GM03348 (cell line): Measurements from ENCODE around the gene PARP14.
"Not testable (repeated sequence)": the region's sequence is repeated elsewhere in the genome, so short reads cannot be mapped to it uniquely, and the experiment has no call there.

Experiments
- DNase-seq: peaks from one replicate; pipeline ENCODE4 v3.0.0; 2012; ENCODE audit warnings: low spot score

PARP14 gene

GRCh38 chr3:122677216-122677615 is 3.4 kb upstream of the PARP14 start:
- no peak for DNase-seq

GRCh38 chr3:122678506-122678905 is 2.1 kb upstream of the PARP14 start:
- DNase-seq = no peak

- DNase-seq = peak; percentile 73
These were observed 1.4 kb upstream of the PARP14 start for GRCh38 chr3:122679085-122679881.

- DNase-seq = no peak
These were observed 661 bp upstream of the PARP14 start for GRCh38 chr3:122679882-122680474.

GRCh38 chr3:122681284-122681973 is 790 bp downstream of the PARP14 start:
- no peak for DNase-seq

- no peak for DNase-seq
These were observed 1.4 kb downstream of the PARP14 start for GRCh38 chr3:122681974-122682409.

- DNase-seq = not testable (repeated sequence)
These were observed 2.3 kb downstream of the PARP14 start for GRCh38 chr3:122682778-122683411.

GRCh38 chr3:122687298-122687697 is 6.7 kb downstream of the PARP14 start:
- no peak for DNase-seq

GRCh38 chr3:122688996-122689395 is 8.4 kb downstream of the PARP14 start:
- DNase-seq = no peak

- DNase-seq = no peak
These were observed 8.9 kb downstream of the PARP14 start for GRCh38 chr3:122689587-122689986.

- DNase-seq = no peak
These were observed 9.5 kb downstream of the PARP14 start for GRCh38 chr3:122690096-122690495.

GRCh38 chr3:122691195-122691594 is 10.6 kb downstream of the PARP14 start:
- no peak for DNase-seq

- no peak for DNase-seq
These were observed 12.0 kb downstream of the PARP14 start for GRCh38 chr3:122692674-122693073.

- DNase-seq = no peak
These were observed 14.3 kb downstream of the PARP14 start for GRCh38 chr3:122694966-122695365.

GRCh38 chr3:122695927-122696561 is 15.4 kb downstream of the PARP14 start:
- DNase-seq = no peak

GRCh38 chr3:122697952-122698620 is 17.4 kb downstream of the PARP14 start:
- no peak for DNase-seq

- DNase-seq = no peak
These were observed 19.6 kb downstream of the PARP14 start for GRCh38 chr3:122700193-122700592.

- no peak for DNase-seq
These were observed 24.7 kb downstream of the PARP14 start for GRCh38 chr3:122705379-122705778.

GRCh38 chr3:122710616-122711251 is 30.1 kb downstream of the PARP14 start:
- not testable (repeated sequence) for DNase-seq

- no peak for DNase-seq
These were observed 33.6 kb downstream of the PARP14 start for GRCh38 chr3:122714273-122714672.

GRCh38 chr3:122716667-122717066 is 36.0 kb downstream of the PARP14 start:
- DNase-seq = no peak
